GM13976 (cell line): ENCODE results near the gene LMOD1.

Source experiments
- DNase-seq: peaks from one replicate; pipeline ENCODE4 v3.0.0; 2012; ENCODE audit warnings: low spot score
- in situ Hi-C: fragments of 300-500 bp; cut with MboI; formaldehyde crosslinking; loops from one replicate; pipeline ENCODE4 v1.12.0; 2022; ENCODE audit warnings: low sequenced_read_pairs, mixed read lengths, inconsistent platforms; ENCODE audit not compliant: unreplicated experiment
- TF ChIP-seq, protein P1 (sequence below): IDR thresholded peaks from 2 replicates; pipeline ENCODE4 v1.5.1; 2012; ENCODE audit warnings: borderline replicate concordance, mild to moderate bottlenecking; ENCODE audit not compliant: insufficient read depth; ENCODE audit errors: extremely low read depth, missing control alignments, control extremely low read depth

LMOD1 gene

GRCh38 chr1:201889090-201889968, 57.0 kb downstream of the LMOD1 start:
- in situ Hi-C loops: loop anchor here (25.0 kb wide), 1 partner anchor 223 kb away; the partner anchor contains the start of gene GPR37L1
- DNase-seq: peak; percentile 42
- TF ChIP-seq, protein P1, sequence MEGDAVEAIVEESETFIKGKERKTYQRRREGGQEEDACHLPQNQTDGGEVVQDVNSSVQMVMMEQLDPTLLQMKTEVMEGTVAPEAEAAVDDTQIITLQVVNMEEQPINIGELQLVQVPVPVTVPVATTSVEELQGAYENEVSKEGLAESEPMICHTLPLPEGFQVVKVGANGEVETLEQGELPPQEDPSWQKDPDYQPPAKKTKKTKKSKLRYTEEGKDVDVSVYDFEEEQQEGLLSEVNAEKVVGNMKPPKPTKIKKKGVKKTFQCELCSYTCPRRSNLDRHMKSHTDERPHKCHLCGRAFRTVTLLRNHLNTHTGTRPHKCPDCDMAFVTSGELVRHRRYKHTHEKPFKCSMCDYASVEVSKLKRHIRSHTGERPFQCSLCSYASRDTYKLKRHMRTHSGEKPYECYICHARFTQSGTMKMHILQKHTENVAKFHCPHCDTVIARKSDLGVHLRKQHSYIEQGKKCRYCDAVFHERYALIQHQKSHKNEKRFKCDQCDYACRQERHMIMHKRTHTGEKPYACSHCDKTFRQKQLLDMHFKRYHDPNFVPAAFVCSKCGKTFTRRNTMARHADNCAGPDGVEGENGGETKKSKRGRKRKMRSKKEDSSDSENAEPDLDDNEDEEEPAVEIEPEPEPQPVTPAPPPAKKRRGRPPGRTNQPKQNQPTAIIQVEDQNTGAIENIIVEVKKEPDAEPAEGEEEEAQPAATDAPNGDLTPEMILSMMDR: no peak

DNA sequence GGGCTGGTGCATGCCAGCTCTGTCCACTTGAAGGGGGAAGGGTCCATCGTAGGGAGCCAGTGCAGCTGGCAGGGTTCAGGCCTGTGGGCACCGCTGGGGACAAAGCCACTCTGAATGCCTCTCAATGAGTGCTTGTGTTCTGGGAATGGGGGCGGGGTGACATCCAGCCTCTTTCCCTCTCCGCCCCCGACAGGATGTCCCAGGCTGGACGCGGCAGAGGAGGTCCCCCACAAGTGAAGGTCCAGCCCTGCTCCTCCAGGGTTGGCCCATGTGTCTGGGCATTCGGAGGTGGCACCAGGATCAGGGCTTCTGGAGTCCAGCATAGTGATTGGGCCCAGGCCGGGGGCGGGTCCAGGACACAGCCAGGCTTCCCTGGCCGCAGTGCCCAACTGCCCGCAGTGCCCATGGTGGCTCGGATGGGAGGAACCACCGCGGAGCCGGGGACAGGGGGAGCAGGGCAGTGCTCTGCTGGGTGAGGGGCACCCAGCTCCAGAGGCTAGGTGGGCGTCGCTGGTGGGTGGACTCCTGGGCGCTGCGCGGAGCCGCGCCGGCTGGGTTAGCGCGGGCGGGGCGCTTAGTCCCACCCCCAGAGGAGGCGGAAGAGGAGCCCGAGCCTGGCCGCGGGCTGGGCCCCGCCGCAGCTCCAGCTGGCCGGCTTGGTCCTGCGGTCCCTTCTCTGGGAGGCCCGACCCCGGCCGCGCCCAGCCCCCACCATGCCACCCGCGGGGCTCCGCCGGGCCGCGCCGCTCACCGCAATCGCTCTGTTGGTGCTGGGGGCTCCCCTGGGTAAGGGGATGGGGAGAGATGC, 57.9 kb downstream of the LMOD1 start, which contains the start of gene SHISA4:
Gene SHISA4 (plus strand): TSS at position 617 of the 808 bp plus-strand sequence. CDS start 97 bp downstream, at position 714.
- DNase-seq: peak; percentile 68
- in situ Hi-C loops: loop anchor here (25.0 kb wide), 1 partner anchor 224 kb away; the partner anchor contains the start of gene GPR37L1
- TF ChIP-seq, protein P1: no peak

GRCh38 chr1:201887116-201887866, 59.1 kb downstream of the LMOD1 start:
- TF ChIP-seq, protein P1: no peak
- no peak for DNase-seq
- in situ Hi-C loops: loop anchor here (25.0 kb wide), 1 partner anchor 225 kb away; the partner anchor contains the start of gene GPR37L1

DNA sequence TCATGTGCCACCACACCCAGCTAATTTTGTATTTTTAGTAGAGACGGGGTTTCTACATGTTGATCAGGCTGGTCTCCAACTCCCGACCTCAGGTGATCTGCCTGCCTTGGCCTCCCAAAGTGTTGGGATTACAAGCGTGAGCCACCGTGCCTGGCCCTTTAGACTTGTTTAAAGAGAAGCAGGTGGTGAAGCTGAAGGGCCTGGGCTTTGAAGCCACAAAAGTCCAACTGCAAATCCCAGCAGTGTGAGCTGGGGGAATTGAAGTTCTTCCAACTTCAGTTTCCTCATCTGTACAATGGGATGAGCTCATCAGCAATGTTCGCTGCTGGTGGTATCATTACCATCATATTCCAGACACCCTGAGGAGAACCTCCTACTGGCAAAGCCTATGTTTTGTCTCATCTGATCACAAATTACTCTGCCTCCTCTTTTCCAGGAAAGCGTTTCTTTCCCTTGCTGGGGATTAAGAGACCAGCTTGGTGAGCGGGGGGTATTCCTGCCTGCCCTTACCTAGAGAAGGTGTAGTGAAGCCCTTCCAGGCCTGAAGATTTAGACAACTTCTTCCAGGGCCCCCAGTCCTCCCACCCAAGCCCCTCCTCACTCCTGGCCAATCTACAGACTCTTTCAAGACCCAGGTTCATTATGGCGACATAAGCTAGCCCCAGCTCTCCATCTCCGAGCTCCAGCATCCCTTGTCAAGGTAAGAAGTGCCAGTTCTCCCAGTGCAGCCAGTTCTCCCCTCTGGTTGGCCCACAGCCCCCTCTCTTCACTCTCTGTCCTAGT, 60.1 kb downstream of the LMOD1 start:
- in situ Hi-C loops: loop anchor here (25.0 kb wide), 1 partner anchor 226 kb away; the partner anchor contains the start of gene GPR37L1
- TF ChIP-seq, protein P1: no peak
- DNase-seq: no peak

DNA sequence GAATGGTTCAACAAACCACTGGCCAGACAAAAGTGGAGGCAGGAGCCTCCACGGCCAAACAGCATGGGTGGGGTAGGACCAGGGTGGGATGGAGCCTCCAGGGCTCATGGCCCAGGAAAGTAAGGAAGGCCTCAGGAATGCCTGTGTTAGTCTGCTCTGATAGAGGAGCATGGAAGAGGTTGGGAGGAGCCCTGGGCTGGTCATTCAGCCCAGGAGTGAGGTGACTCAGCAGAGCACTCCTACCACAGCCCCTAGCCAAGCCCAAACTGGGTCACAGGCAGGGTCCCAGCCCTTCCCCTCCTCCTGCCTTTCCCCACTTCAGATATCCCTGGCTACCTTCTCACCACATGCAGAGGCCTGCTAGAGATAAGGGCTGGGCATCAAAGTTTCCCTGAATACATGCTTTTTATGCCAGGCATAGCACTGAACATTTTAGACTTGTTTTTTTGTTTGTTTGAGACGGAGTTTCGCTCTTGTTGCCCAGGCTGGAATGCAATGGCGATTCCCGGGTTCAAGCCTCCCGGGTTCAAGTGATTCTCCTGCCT, 60.7 kb downstream of the LMOD1 start:
- no peak for DNase-seq
- in situ Hi-C loops: loop anchor here (25.0 kb wide), 1 partner anchor 227 kb away; the partner anchor contains the start of gene GPR37L1
- TF ChIP-seq, protein P1: no peak
